Stimulated activated naive CD4-positive, alpha-beta T cell treated with Interleukin-2 at 50 U/mL for 16 hours (primary cell): ENCODE measurements around the gene MYBPC2.
"Not testable (repeated sequence)": the region's sequence is repeated elsewhere in the genome, so short reads cannot be mapped to it uniquely, and the experiment has no call there.

Experiments used
- DNase-seq: peaks from one replicate; lab custom pipeline; 2025; lab: John Stamatoyannopoulos, UW

Gene MYBPC2

GRCh38 chr19:50428772-50429463, 3.8 kb upstream of the MYBPC2 start:
- DNase-seq, result no peak

GRCh38 chr19:50430888-50431342, 1.8 kb upstream of the MYBPC2 start:
- no peak for DNase-seq

GRCh38 chr19:50431343-50432220, 1.1 kb upstream of the MYBPC2 start:
- DNase-seq, result peak; percentile 79

DNA sequence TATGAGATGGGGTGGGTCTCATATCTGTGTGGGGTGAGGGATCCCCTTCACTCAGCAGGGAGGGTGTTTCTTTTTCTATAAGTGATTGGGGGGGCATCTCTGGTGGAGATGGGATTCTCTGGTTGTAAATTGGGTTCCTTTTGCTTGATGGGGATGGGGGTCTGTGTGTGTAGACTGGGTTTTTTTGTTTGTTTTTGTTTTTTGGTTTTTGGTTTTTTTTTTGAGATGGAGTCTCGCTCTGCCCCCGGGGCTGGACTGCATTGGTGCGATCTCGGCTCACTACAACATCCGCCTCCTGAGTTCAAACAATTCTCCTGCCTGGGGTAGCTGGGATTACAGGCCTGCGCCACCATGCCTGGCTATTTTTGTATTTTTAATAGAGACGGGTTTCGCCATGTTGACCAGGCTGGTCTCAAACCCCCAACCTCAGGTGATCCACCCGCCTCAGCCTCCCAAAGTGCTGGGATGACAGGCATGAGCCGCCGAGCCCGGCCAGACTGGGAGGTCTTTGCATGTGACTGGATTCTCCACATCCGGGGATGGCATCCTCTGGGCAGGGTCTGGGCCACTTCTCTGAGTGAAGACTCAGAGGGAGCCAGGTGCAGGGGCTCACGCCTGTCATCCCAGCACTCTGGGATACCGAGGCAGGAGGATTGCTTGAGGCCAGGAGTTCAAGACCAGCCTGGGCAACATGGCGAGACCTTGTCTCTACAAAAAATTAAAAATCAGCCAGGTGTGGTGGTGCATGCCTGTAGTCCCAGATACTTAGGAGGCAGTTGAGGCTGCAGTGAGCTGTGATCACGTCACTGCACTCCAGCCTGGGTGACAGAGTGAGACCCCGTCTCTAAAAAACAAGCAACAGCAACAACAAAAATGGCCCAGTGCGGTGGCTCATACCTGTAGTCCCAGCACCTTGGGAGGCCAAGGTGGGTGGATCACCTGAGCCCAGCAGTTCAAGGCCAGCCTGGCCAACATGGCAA, 799 bp downstream of the MYBPC2 start:
- DNase-seq, result no peak

GRCh38 chr19:50434525-50434924, 1.8 kb downstream of the MYBPC2 start:
- no peak for DNase-seq

DNA sequence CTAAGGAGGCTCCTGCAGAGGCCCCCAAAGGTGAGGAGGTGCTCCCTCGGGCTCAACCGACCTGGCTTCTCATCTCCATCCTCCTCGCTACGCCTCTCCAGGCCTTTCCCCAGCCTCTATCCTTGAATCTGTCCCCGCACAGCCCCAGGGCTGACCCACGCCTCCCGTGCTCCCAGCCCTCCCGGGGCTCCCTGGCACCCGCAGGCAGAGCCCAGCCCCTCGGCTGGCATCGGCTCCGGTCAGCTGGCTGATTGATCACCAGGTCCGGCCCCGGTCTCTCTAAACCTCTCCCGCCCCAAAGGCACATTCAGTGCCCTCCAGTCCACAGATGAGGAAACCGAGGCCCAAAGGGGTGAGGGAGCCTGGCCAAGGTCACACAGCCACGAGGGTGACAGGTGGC, 2.5 kb downstream of the MYBPC2 start:
- DNase-seq, result no peak

- DNase-seq, result no peak
Measured at GRCh38 chr19:50435627-50436026, 2.9 kb downstream of the MYBPC2 start.

DNA sequence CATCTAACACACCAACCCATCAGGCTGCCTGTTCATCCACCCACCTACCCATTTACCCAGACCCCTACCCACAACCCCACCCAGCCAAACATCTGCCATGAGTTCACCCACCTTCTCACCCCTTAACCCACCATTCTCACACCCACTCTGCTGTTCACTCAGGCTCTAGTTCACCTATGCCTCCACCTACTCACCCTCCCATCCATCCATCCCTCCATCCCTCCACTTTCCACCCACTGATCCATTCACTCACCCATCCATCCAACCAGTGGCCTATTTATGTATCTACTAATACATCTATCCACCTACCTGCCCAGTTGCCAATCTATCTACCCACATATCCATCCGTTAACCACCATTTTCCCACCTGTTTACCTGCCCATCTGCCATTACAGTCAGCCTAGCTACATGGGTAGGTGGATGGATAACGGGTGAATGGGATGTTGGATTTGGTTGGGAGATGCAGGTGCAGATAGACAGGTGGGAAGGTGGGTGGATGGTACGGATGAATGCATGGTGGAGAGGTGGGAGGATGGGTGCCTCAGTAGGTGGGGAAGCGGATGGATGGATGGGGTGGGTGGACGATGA, 5.3 kb downstream of the MYBPC2 start:
- no peak for DNase-seq

GRCh38 chr19:50439130-50439529, 6.4 kb downstream of the MYBPC2 start:
- DNase-seq, result not testable (repeated sequence)

DNA sequence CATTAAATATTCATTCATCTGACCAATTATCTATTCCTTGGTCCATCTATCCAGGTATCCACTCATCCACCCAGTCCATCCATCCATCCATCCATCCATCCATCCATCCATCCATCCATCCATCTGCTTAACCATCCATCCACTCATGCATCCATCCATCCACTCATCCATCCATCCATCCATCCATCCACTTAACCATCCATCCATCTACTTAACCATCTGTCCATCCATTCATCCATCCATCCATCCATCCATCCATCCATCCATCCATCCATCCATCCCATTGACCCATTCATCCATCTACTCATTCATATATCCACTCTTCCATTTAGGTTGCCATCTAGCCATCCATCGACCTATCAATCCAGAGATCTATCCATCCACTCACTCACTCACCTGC, 11.4 kb downstream of the MYBPC2 start:
- DNase-seq, result no peak

DNA sequence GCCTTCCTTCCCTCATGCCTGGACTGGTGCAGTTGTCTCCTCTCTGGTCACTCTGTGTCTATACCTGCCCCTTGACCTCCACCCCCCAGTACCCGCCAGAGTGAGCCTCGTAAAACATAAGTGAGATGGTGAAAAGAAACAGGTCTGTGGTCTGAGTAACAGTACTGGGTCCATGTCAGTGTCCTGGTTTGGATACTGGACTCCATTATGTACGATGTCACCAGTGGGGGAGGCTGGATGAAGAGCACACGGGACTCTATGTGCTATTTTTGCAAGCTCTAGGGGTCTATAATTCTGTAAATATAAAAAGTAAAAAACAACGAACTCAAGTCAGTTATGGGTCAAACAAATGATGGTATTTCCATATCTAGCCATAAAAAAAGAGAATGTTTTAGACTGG, 14.4 kb downstream of the MYBPC2 start:
- DNase-seq, result no peak

DNA sequence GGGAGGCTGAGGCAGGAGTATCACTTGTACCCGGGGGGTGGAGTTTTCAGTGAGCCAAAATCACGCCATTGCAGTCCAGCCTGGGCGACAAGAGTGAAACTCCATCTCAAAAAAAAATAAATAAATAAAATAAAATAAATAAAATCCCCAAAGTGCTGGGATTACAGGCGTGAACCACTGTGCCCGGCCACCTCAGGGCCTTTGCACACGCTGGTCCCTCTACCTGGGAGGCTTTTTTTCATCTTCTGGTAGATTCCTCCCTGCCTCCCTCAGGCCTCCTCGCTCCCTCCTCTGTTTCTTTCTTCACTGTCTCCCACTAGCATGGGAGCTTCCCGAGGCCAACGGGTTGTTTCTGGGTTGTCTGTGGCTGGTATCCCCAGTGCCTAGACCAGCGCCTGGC, 15.1 kb downstream of the MYBPC2 start:
- no peak for DNase-seq

GRCh38 chr19:50449236-50449899, 16.7 kb downstream of the MYBPC2 start:
- no peak for DNase-seq

DNA sequence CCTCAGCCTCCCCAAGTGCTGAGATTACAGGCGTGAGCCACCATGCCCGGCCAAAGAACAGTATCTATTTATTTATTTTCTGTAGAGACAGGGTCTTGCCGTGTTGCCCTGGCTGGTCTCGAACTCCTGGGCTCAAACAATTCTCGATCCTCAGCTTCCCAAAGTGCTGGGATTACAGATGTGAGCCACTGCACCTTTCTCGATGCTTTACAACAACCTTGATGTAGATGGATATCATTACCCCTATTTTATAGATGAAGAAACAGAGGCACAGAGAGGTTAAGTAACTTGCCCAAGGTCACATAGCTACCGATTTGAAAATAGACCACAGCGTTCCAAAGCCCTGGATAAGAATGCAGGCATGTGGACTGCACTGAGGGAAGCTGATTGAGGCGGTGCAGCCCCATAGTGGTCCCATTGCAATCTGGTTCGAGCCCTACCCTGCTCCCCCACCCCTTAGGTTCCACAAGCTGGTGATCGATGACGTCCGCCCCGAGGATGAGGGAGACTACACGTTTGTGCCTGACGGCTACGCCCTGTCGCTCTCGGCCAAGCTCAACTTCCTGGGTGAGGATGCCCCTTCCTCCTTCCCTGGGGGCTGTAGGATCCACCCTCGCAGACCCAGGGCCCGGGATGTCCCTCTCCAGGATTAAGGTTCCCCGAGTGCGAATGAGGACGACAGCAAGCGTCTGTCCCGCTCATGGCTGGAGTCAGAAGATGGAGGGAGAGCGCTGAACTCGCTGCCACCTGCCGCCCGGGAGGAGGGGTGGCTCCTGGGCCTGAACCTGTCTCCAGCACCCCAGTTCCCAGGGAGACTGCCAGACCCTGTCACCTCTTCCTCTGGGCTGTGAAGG, 17.9 kb downstream of the MYBPC2 start:
- DNase-seq, result no peak

GRCh38 chr19:50451223-50451534, 18.5 kb downstream of the MYBPC2 start:
- DNase-seq, result no peak

DNA sequence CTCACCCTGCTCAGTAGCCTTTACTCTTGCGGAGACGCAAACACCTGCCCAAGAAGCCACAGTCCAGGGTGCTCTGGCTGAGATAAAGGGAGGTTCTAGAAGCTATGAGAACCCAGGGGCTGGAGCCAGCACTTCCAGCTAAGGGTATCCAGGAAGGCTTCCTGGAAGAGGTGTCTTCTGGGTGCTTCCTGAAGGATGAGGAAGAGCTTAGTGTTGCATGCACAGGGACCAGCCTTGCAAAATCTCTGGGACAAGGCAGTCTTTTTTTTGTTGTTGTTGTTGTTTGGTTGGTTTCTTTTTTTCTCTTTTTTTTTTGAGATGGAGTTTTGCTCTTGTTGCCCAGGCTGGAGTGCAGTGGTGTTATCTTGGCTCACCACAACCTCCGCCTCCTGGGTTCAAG, 20.6 kb downstream of the MYBPC2 start:
- DNase-seq, result no peak

DNA sequence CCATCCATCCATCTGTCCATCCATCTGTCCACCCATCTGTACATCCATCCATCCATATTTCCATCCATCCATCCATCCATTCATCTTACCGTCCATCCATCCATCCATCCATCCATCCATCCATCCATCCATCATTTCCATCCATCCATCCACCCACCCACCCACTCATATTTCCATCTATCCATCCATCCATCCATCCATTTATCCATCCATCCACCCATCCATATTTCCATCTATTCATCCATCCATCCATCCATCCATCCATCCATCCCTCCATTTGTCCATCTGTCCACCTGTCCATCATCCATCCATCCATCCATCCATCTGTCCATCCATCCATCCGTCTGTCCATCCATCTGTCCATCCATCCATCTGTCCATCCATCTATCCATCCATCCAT, 23.3 kb downstream of the MYBPC2 start:
- DNase-seq, result no peak

GRCh38 chr19:50457300-50457699, 24.6 kb downstream of the MYBPC2 start:
- no peak for DNase-seq

DNA sequence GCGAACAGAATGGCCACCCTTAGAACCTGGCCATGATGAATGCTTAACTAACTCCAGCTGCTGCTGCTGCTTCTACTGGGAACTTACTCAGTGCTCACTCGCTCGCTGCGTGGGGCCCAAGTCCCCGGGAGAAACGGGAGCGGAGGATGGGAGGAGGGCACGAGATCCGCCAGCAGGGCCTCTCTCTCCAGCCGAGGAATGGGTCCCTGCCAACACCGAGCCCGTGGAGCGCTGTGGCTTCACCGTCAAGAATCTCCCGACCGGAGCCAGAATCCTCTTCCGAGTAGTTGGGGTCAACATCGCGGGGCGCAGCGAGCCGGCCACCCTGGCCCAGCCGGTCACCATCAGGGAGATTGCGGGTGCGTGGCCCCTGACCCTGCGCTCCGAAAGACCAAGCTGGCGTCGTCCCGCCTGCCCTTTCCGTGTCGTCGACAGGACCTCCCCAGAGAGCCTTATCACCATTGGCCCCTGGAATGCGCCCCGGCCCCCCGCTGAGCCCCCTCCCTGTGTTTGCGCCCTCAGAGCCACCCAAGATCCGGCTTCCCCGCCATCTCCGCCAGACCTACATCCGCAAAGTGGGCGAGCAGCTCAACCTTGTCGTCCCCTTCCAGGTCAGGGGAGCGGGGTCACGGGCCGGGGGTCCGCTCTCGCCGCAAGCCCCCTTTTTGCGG, 25.8 kb downstream of the MYBPC2 start:
- DNase-seq, result no peak

DNA sequence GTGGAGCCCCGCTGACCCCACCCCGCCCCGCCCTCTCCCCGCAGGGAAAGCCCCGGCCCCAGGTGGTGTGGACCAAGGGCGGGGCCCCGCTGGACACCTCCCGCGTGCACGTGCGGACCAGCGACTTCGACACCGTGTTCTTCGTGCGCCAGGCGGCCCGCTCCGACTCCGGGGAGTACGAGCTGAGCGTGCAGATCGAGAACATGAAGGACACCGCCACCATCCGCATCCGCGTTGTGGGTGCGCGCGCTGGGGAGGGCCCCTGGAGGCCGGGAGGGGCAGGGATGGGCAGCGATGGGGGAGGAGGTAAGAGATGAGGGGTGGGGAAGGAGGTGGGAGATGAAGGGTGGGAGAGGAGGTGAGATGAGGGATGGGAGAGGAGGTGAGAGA, 26.4 kb downstream of the MYBPC2 start:
- no peak for DNase-seq
